IMR-90 (cell line): ENCODE data around the gene GOLGA8S. TPM values are rescaled to one million over a fixed set of nuclear protein-coding genes. Genes with fewer than 3 reads are reported as not detected.
"Not testable (repeated sequence)": the region's sequence is repeated elsewhere in the genome, so short reads cannot be mapped to it uniquely, and the experiment has no call there.

ENCODE experiments used
- ATAC-seq: fragments of 200-7000 bp; cut with Tn5 transposase; 2 replicates; pipeline ENCODE4 v1.9.1; 2020; ENCODE audit warnings: low read depth, mild to moderate bottlenecking, moderate library complexity
- BruUV-seq: library from RNA; stranded (reverse); fragments of 400-500 nt; replicated peaks from 2 replicates; lab custom pipeline; 2021; lab: Mats Ljungman, UMichigan
- CTCF ChIA-PET: fragments of 300-600 bp; formaldehyde crosslinking; extraction: SDS; loops from one replicate; lab custom pipeline; 2021; ENCODE audit warnings: antibody characterized with exemption; lab: Yijun Ruan, JAX
- POLR2A ChIA-PET: fragments of 300-600 bp; sonication (Branson Sonifier 250); formaldehyde crosslinking; loops from one replicate; lab custom pipeline; 2022; ENCODE audit warnings: antibody characterized with exemption; ENCODE audit not compliant: unreplicated experiment; lab: Charles Lee
- DNase-seq: peaks from one replicate; pipeline ENCODE4 v3.0.0; 2013
- H2AFZ ChIP-seq: replicated peaks from 2 replicates; pipeline ENCODE3; 2013; ENCODE audit warnings: low read length, mild to moderate bottlenecking; ENCODE audit not compliant: poor library complexity
- H2AK5ac ChIP-seq: 2 replicates; pipeline ENCODE4 v1.6.1; 2013; ENCODE audit warnings: low read depth, low read length, inconsistent platforms
- H2AK9ac ChIP-seq: replicated peaks from 2 replicates; pipeline ENCODE3; 2013; ENCODE audit warnings: mild to moderate bottlenecking, low read depth, low read length, moderate library complexity; ENCODE audit not compliant: poor library complexity
- H2BK120ac ChIP-seq: 2 replicates; pipeline ENCODE4 v1.6.1; 2013; ENCODE audit warnings: low read depth, low read length, inconsistent platforms
- H2BK15ac ChIP-seq: 3 replicates; pipeline ENCODE4 v1.6.1; 2013; ENCODE audit warnings: low read depth, low read length, inconsistent platforms
- H2BK20ac ChIP-seq: 2 replicates; pipeline ENCODE4 v1.6.1; 2013; ENCODE audit warnings: low read depth, mild to moderate bottlenecking, inconsistent platforms, low read length, moderate library complexity
- H2BK5ac ChIP-seq: 2 replicates; pipeline ENCODE4 v1.6.1; 2013; ENCODE audit warnings: mild to moderate bottlenecking, low read depth, low read length, inconsistent platforms; ENCODE audit not compliant: poor library complexity, severe bottlenecking
- H3K14ac ChIP-seq: replicated peaks from 2 replicates; pipeline ENCODE4 v1.6.1; 2013; ENCODE audit warnings: low read depth, low read length, inconsistent platforms
- H3K18ac ChIP-seq: 2 replicates; pipeline ENCODE4 v1.6.1; 2013; ENCODE audit warnings: low read depth, low read length, control low read depth
- H3K23ac ChIP-seq: 2 replicates; pipeline ENCODE4 v1.6.1; 2013; ENCODE audit warnings: low read depth, low read length, inconsistent platforms
- H3K27ac ChIP-seq: 2 replicates; pipeline ENCODE4 v1.5.1; 2013; ENCODE audit warnings: mild to moderate bottlenecking, control low read depth, low read length; ENCODE audit not compliant: insufficient read depth
- H3K27me3 ChIP-seq: 2 replicates; pipeline ENCODE4 v1.6.1; 2013; ENCODE audit warnings: low read length; ENCODE audit not compliant: control insufficient read depth, insufficient read depth
- H3K36me3 ChIP-seq: 2 replicates; pipeline ENCODE4 v1.6.1; 2013; ENCODE audit warnings: low read length, mixed read lengths; ENCODE audit not compliant: control insufficient read depth, insufficient read depth
- H3K4ac ChIP-seq: 2 replicates; pipeline ENCODE4 v1.6.1; 2013; ENCODE audit warnings: low read depth, low read length, inconsistent platforms
- H3K4me1 ChIP-seq: 2 replicates; pipeline ENCODE4 v1.6.1; 2013; ENCODE audit warnings: low read length, mixed read lengths; ENCODE audit not compliant: control insufficient read depth, insufficient read depth
- H3K4me2 ChIP-seq: 2 replicates; pipeline ENCODE4 v1.6.1; 2013; ENCODE audit warnings: low read depth, mild to moderate bottlenecking, control low read depth, low read length, moderate library complexity
- H3K4me3 ChIP-seq: 2 replicates; pipeline ENCODE4 v1.5.1; 2013; ENCODE audit warnings: low read depth, mild to moderate bottlenecking, control low read depth, low read length, moderate library complexity; ENCODE audit not compliant: insufficient read depth
- H3K56ac ChIP-seq: 2 replicates; pipeline ENCODE4 v1.6.1; 2013; ENCODE audit warnings: low read length, inconsistent platforms; ENCODE audit not compliant: insufficient read depth; ENCODE audit errors: extremely low read depth
- H3K79me1 ChIP-seq, 2 experiments: 2 replicates each; pipeline ENCODE4 v1.6.1; 2013; ENCODE audit warnings: low read length in 2 of 2, inconsistent platforms in 1 of 2, low read depth in 1 of 2
- H3K9ac ChIP-seq: 2 replicates; pipeline ENCODE4 v1.6.1; 2013; ENCODE audit warnings: low read depth, low read length, control low read depth
- H3K9me1 ChIP-seq: 2 replicates; pipeline ENCODE4 v1.6.1; 2013; ENCODE audit warnings: low read length, inconsistent platforms; ENCODE audit not compliant: insufficient read depth
- H3K9me3 ChIP-seq: 2 replicates; pipeline ENCODE4 v1.6.1; 2013; ENCODE audit warnings: low read length; ENCODE audit not compliant: control insufficient read depth, insufficient read depth
- H4K20me1 ChIP-seq: 2 replicates; pipeline ENCODE4 v1.6.1; 2013; ENCODE audit warnings: low read length, inconsistent platforms; ENCODE audit not compliant: insufficient read depth
- H4K5ac ChIP-seq: 2 replicates; pipeline ENCODE4 v1.6.1; 2013; ENCODE audit warnings: mild to moderate bottlenecking, low read depth, low read length, control low read depth
- H4K8ac ChIP-seq, 2 experiments: 2 replicates each; pipeline ENCODE4 v1.6.1; 2013; ENCODE audit warnings: low read depth in 2 of 2, low read length in 2 of 2, control low read depth in 1 of 2, inconsistent platforms in 1 of 2
- H4K91ac ChIP-seq: 2 replicates; pipeline ENCODE4 v1.6.1; 2013; ENCODE audit warnings: low read depth, low read length, inconsistent platforms; ENCODE audit not compliant: insufficient read depth
- BHLHE40 ChIP-seq: fragments of 150-350 bp; IDR thresholded peaks from 2 replicates; pipeline ENCODE4 v1.6.1; 2016; ENCODE audit warnings: mild to moderate bottlenecking, low read depth, low read length
- WGBS, 2 experiments: methylation state at CpG; one replicate each; pipeline versions ENCODE4 v1.1.5 to v1.1.7; 2013; ENCODE audit warnings: missing lambda C conversion rate in 2 of 2; ENCODE audit not compliant: insufficient read length in 1 of 2; ENCODE audit errors: extremely low coverage in 2 of 2; 5-methylcytosine and 5-hydroxymethylcytosine counted together
- dilution Hi-C: fragments of 300-500 bp; cut with HindIII; formaldehyde crosslinking; loops from one replicate; pipeline ENCODE4 v1.14.3; 2018; ENCODE audit warnings: low sequenced_read_pairs; ENCODE audit not compliant: unreplicated experiment
- in situ Hi-C: fragments of 300-500 bp; cut with MboI; formaldehyde crosslinking; loops from 3 replicates; pipeline ENCODE4 v1.14.3; 2019; ENCODE audit warnings: low sequenced_read_pairs, inconsistent platforms, mixed read lengths
- intact Hi-C: fragments of 100-400 bp; cut with micrococcal nuclease; formaldehyde crosslinking; loops from 2 replicates; pipeline ENCODE4 v1.10.0; 2022
- polyA plus RNA-seq, 3 experiments: library from polyadenylated mRNA; depleted of rRNA; stranded (reverse); fragments of >200 nt; gene quantifications; 2 replicates each; pipeline ENCODE4 v1.2.3, GENCODE V29; 2012; ENCODE audit warnings: low replicate concordance in 1 of 3
- total RNA-seq: library from RNA; depleted of rRNA; stranded (reverse); fragments of >200 nt; gene quantifications from 2 replicates; pipeline ENCODE4 v1.2.3, GENCODE V29; 2012

GOLGA8S gene
- total and polyA plus RNA-seq, 2 of the 4 experiments (the other 2 are of a cell fraction) = under 0.01 to 0.03 TPM

DNA sequence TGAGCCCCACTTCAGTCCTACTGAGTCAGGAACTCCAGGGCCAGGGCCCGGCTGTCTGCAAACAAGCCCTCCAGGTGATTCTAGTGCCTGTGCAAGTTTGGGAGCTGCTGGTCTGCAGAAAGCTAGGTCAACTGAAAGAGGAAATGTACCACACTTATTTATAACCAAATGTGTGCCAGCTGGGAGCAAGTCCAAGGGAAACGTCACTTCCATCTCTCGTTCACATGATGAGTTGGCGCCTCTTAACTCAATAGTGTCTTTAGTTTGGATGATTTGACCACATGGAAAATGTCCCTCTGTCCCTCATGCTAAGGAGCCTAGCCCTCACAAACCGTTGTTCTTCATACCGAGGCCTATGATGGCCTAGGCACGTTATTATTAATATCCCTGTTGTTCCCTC is 43.2 kb downstream of the GOLGA8S start:
- H3K27ac ChIP-seq = no peak overlapping the region
- no peaks in the 10 kb centered on the region for H3K27me3 ChIP-seq
- peaks cover 13% of the 10 kb centered on the region for H3K9me3 ChIP-seq
- H3K4me1 ChIP-seq = no peaks in the 10 kb centered on the region
- H3K14ac ChIP-seq = no peak overlapping the region
- no peak overlapping the region for H2BK5ac ChIP-seq
- H3K4me2 ChIP-seq = no peak overlapping the region
- H4K91ac ChIP-seq = no peak overlapping the region
- ChIA-PET POLR2A (no interaction called here), CTCF (no interaction called here)
- no TSS peak for BruUV-seq
- H2BK15ac ChIP-seq = no peak overlapping the region
- H2AK9ac ChIP-seq = no peak overlapping the region
- H3K79me1 ChIP-seq = no peaks in the 10 kb centered on the region
- H3K56ac ChIP-seq = no peak overlapping the region
- in situ Hi-C loops = no loop called here
- no peak for ATAC-seq
- no peaks in the 10 kb centered on the region for H4K20me1 ChIP-seq
- no peak overlapping the region for H3K4me3 ChIP-seq
- H2BK120ac ChIP-seq = no peak overlapping the region
- dilution Hi-C loops = no loop called here
- 50% methylated on average over 1 of the region's 7 CpGs; no CpG with 5 or more reads in 1 of the 2 experiments for WGBS, 2 experiments
- H2AK5ac ChIP-seq = no peak overlapping the region
- H2BK20ac ChIP-seq = no peak overlapping the region
- TF ChIP-seq BHLHE40 = no peak
- no peaks in the 10 kb centered on the region for H3K36me3 ChIP-seq
- no peaks in the 10 kb centered on the region for H3K9me1 ChIP-seq
- intact Hi-C loops = no loop called here
- H4K5ac ChIP-seq = no peak overlapping the region
- H4K8ac ChIP-seq = no peak overlapping the region
- no peak for DNase-seq
- no peak overlapping the region for H3K18ac ChIP-seq
- no peak overlapping the region for H3K9ac ChIP-seq
- H3K4ac ChIP-seq = no peak overlapping the region
- no peak overlapping the region for H2AFZ ChIP-seq
- H3K23ac ChIP-seq = no peak overlapping the region

DNA sequence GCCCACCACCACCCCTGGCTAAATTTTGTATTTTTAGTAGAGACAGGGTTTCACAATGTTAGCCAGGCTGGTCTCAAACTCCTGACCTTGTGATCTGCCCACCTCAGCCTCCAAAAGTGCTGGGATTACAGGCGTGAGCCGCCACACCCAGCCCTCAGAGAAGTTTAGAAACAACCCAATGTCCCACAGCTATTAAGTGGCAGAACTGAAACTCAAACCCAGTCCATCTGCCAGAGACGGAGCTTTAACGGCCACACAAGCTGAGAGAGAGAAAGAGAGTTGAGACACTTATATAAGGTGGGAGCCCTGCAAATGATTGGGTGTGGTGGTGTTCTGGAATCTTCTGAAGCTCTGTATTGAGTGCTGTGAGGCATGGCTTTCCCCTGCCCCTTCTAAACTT is 43.8 kb downstream of the GOLGA8S start:
- H2BK5ac ChIP-seq, H2AFZ ChIP-seq, POLR2A ChIA-PET: not testable (repeated sequence)

More for the DNA sequence above, 43.8 kb downstream of the GOLGA8S start:
- H3K79me1 ChIP-seq, H3K4me3 ChIP-seq, H2BK20ac ChIP-seq, intact Hi-C loops, H4K5ac ChIP-seq, BruUV-seq, H2AK9ac ChIP-seq, H3K4me2 ChIP-seq, H4K8ac ChIP-seq, in situ Hi-C loops, H3K9me1 ChIP-seq, H3K4ac ChIP-seq, H3K56ac ChIP-seq, H3K14ac ChIP-seq, H3K18ac ChIP-seq, H4K20me1 ChIP-seq, H2BK15ac ChIP-seq, H3K9ac ChIP-seq, H3K23ac ChIP-seq, H2AK5ac ChIP-seq, DNase-seq, H3K27ac ChIP-seq, H3K4me1 ChIP-seq, H3K36me3 ChIP-seq, H3K27me3 ChIP-seq, H2BK120ac ChIP-seq, dilution Hi-C loops, H4K91ac ChIP-seq, CTCF ChIA-PET, ATAC-seq: not testable (repeated sequence)
- peaks cover 13% of the 10 kb centered on the region for H3K9me3 ChIP-seq
- WGBS, 2 experiments = no CpG with 5 or more reads among the region's 4 CpGs
